Rectal smooth muscle tissue (tissue), 1 donor: ENCODE data around the gene PKHD1.

ENCODE experiments used
- H3K27ac ChIP-seq: one replicate; pipeline ENCODE4 v1.7.0; 2013; ENCODE audit warnings: low read depth, low read length, inconsistent platforms
- H3K27me3 ChIP-seq: one replicate; pipeline ENCODE4 v1.7.0; 2013; ENCODE audit warnings: low read length; ENCODE audit not compliant: control insufficient read depth, insufficient read depth
- H3K36me3 ChIP-seq: one replicate; pipeline ENCODE4 v1.7.0; 2013; ENCODE audit warnings: low read length; ENCODE audit not compliant: control insufficient read depth, insufficient read depth
- H3K4me1 ChIP-seq: one replicate; pipeline ENCODE4 v1.7.0; 2013; ENCODE audit warnings: low read length; ENCODE audit not compliant: control insufficient read depth, insufficient read depth
- H3K4me3 ChIP-seq: one replicate; pipeline ENCODE4 v1.7.0; 2013; ENCODE audit warnings: low read length
- H3K9ac ChIP-seq: one replicate; pipeline ENCODE4 v1.7.0; 2013; ENCODE audit warnings: low read length

PKHD1 gene

DNA sequence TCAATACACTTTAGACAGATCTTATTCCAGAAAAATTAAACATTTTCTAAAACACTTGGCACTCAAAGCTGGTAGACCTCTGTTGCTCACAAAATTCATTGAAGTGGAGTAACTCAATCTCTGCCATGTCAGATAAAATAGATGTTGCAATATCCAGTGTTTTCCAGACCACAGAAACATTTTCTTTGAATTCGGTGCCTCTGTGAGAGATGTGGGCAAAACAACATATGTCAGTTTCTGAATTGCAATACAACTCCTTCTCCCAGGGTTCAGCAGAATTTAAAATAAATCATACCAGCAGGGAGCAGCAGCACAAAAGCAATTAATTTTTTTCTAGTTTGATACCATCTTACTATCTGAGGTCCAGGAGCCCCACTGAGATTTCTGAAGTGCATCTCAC is 11.3 kb upstream of the PKHD1 start:
- Histone ChIP-seq H3K27ac (no peak overlapping the region), H3K27me3 (no peaks in the 10 kb centered on the region), H3K4me1 (no peaks in the 10 kb centered on the region), H3K9ac (no peak overlapping the region), H3K36me3 (no peaks in the 10 kb centered on the region), H3K4me3 (no peak overlapping the region)

GRCh38 chr6:52089758-52090348 is 2.4 kb upstream of the PKHD1 start:
- H3K4me3 ChIP-seq: no peak overlapping the region
- H3K36me3 ChIP-seq: no peaks in the 10 kb centered on the region
- H3K9ac ChIP-seq: no peak overlapping the region
- H3K27ac ChIP-seq: no peak overlapping the region
- no peaks in the 10 kb centered on the region for H3K4me1 ChIP-seq
- H3K27me3 ChIP-seq: no peaks in the 10 kb centered on the region

GRCh38 chr6:52086741-52087140 is 672 bp downstream of the PKHD1 start:
- H3K36me3 ChIP-seq: no peaks in the 10 kb centered on the region
- H3K4me3 ChIP-seq: no peak overlapping the region
- no peak overlapping the region for H3K27ac ChIP-seq
- no peak overlapping the region for H3K9ac ChIP-seq
- H3K27me3 ChIP-seq: no peaks in the 10 kb centered on the region
- no peaks in the 10 kb centered on the region for H3K4me1 ChIP-seq

DNA sequence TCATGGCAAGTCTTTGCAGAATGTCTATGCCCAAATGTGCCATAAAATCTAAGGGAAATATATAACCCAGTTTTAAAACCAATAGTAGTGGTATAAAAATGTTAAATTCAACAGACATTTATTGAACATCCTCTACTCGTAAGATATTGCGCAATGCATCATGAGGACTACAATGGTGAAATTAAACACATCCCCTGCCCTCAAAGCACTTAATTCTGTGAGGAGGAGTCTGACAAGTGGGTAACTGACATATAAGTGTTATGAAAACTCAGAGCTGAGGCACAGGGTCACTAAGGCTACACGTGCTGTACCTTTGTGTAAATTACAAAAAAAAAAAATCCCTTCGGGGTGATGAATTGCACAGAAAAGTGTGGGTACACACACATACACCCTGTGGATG is 6.2 kb downstream of the PKHD1 start:
- H3K27me3 ChIP-seq: no peaks in the 10 kb centered on the region

GRCh38 chr6:52077961-52078625 is 9.3 kb downstream of the PKHD1 start:
- H3K27me3 ChIP-seq: no peaks in the 10 kb centered on the region
- H3K27ac ChIP-seq: no peak overlapping the region
- no peaks in the 10 kb centered on the region for H3K4me1 ChIP-seq
- no peak overlapping the region for H3K4me3 ChIP-seq
- H3K9ac ChIP-seq: no peak overlapping the region
- no peaks in the 10 kb centered on the region for H3K36me3 ChIP-seq

More for the DNA sequence above, 6.2 kb downstream of the PKHD1 start:
- H3K27ac ChIP-seq: no peak overlapping the region
- no peaks in the 10 kb centered on the region for H3K36me3 ChIP-seq
- H3K9ac ChIP-seq: no peak overlapping the region
- H3K4me1 ChIP-seq: no peaks in the 10 kb centered on the region
- no peak overlapping the region for H3K4me3 ChIP-seq

GRCh38 chr6:52077180-52077884 is 10.1 kb downstream of the PKHD1 start:
- Histone ChIP-seq H3K36me3 (no peaks in the 10 kb centered on the region), H3K4me1 (no peaks in the 10 kb centered on the region), H3K27me3 (no peaks in the 10 kb centered on the region), H3K27ac (no peak overlapping the region), H3K9ac (no peak overlapping the region), H3K4me3 (no peak overlapping the region)

DNA sequence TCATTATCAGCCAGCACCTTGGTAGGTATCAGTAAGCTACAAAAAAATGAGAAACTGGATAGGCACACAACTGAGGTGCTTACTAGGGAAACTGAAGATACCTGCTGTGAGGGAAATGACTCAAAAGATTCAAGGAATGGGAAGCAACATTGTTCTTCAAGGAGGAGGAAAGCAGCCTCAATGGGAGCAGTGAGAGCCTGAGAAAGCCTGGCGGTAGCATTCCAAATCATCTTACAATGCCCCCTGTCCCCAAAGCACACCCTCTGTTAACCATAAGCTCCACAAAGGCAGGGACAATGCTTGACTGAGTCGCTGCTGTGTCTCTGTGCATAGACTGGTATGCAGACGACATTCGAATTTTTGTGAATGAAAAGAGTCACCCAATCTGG is 10.6 kb downstream of the PKHD1 start:
- Histone ChIP-seq H3K36me3 (no peaks in the 10 kb centered on the region), H3K27me3 (no peaks in the 10 kb centered on the region), H3K27ac (no peak overlapping the region), H3K9ac (no peak overlapping the region), H3K4me1 (no peaks in the 10 kb centered on the region), H3K4me3 (no peak overlapping the region)

GRCh38 chr6:52074716-52075115 is 12.7 kb downstream of the PKHD1 start:
- H3K4me1 ChIP-seq: no peaks in the 10 kb centered on the region
- no peaks in the 10 kb centered on the region for H3K27me3 ChIP-seq
- no peak overlapping the region for H3K9ac ChIP-seq
- H3K36me3 ChIP-seq: no peaks in the 10 kb centered on the region
- H3K27ac ChIP-seq: no peak overlapping the region
- H3K4me3 ChIP-seq: no peak overlapping the region

DNA sequence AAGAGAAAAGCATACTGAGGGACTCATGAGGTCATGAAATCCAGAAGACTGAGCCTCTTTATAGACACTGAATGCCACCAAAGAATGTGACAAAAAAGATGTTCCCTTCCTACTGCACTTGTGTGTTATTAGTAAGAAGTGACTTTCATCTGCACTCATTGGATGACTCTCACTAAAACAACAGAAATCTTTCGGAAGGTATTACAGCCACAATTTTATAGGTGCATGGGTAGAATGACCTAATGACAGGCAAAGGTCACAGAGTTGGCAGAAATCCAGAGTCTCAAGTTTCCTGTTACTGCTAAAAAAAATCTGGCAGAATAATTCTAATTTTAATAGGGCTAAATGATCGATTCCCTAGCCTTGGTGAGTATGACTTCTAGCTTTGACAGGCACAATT is 13.3 kb downstream of the PKHD1 start:
- Histone ChIP-seq H3K27me3 (no peaks in the 10 kb centered on the region), H3K4me1 (no peaks in the 10 kb centered on the region), H3K4me3 (no peak overlapping the region), H3K27ac (no peak overlapping the region), H3K9ac (no peak overlapping the region), H3K36me3 (no peaks in the 10 kb centered on the region)

- no peaks in the 10 kb centered on the region for H3K4me1 ChIP-seq
- no peaks in the 10 kb centered on the region for H3K27me3 ChIP-seq
- H3K9ac ChIP-seq: no peak overlapping the region
- H3K27ac ChIP-seq: no peak overlapping the region
- H3K36me3 ChIP-seq: no peaks in the 10 kb centered on the region
- H3K4me3 ChIP-seq: no peak overlapping the region
These were observed 21.8 kb downstream of the PKHD1 start for GRCh38 chr6:52065621-52066020.

DNA sequence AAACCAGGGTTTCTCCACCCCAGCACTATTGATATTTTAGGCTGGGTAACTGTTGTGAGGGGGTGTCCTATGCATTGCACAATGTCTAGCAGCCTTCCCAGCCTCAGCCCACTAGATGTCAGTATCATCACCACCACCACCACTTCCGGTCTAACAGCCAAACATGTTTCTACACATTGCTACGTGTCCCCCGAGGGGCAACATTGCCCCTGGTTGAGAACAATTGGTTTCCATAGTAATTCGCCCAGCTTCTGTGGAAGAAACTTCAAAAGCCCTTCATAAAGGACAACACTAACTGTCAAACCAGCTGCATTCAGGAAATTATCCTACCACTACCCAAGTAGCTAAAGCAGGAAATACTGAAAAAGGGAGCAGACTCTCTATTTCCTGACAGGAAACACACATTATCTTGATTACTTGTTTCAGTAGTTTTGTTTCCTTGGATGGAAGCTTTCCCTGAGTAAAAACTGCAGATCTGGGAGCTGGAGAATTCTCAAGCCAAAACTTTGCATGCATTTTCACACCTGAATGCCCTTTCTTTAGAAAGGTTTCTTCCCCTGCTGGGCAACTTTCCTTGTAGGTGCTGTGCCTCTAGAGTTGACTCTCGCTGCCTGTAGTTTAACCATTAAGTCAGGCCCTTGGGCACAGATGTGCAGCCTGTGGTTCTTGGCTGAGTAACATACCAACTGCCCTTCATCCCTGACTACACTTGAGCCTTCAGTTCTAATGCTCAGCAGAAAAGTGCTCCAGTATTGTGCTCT is 23.6 kb downstream of the PKHD1 start:
- H3K27me3 ChIP-seq: no peaks in the 10 kb centered on the region
- peak overlapping the region; percentile 25 for H3K4me3 ChIP-seq
- H3K4me1 ChIP-seq: no peaks in the 10 kb centered on the region
- H3K36me3 ChIP-seq: no peaks in the 10 kb centered on the region
- H3K27ac ChIP-seq: no peak overlapping the region
- H3K9ac ChIP-seq: no peak overlapping the region

DNA sequence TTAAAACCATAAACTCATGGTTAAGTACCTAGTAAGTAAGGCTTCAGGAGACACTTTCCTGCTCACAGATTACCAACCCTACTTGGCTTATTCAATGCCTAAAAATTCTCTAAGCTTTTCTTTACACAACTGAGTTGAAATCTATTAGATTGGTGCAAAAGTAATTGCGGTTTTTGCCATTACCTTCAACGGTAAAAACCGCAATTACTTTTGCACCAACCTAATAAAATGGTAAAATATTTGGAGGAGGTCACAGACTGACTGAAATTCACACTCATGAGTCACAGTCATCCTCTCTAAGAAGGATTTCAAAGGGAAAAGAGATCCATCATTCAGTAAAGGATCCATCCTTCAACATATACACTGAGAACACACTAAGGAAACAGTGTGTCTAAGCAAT is 25.9 kb downstream of the PKHD1 start:
- no peaks in the 10 kb centered on the region for H3K36me3 ChIP-seq
- no peak overlapping the region for H3K27ac ChIP-seq
- H3K9ac ChIP-seq: no peak overlapping the region
- H3K27me3 ChIP-seq: no peaks in the 10 kb centered on the region
- H3K4me1 ChIP-seq: no peaks in the 10 kb centered on the region
- H3K4me3 ChIP-seq: no peak overlapping the region
